HG03064 (cell line): ENCODE results near the gene DUOXA2.

ENCODE experiments used
- ATAC-seq: cut with Tn5 transposase; IDR thresholded peaks from one replicate; pipeline ENCODE4 v1.9.1; 2021; ENCODE audit warnings: low read depth; ENCODE audit not compliant: unreplicated experiment

The DUOXA2 gene

DNA sequence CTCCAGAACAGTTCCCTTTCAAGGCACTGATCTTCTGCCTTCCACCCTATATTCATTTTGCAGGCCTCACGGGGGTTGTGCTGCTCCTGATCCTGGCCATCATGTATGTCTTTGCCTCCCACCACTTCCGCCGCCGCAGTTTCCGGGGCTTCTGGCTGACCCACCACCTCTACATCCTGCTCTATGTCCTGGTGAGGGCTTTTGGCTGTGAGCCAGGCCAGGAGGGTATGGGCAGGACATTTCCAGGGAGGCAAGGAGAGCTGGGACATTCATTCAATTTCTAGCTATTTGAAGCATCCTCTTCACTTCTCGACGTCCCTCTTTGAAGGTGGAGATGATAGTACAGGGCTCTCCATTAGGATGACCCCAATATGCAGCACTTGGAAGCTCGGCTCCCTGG lies 41.6 kb downstream of the DUOXA2 start:
- no peak for ATAC-seq

DNA sequence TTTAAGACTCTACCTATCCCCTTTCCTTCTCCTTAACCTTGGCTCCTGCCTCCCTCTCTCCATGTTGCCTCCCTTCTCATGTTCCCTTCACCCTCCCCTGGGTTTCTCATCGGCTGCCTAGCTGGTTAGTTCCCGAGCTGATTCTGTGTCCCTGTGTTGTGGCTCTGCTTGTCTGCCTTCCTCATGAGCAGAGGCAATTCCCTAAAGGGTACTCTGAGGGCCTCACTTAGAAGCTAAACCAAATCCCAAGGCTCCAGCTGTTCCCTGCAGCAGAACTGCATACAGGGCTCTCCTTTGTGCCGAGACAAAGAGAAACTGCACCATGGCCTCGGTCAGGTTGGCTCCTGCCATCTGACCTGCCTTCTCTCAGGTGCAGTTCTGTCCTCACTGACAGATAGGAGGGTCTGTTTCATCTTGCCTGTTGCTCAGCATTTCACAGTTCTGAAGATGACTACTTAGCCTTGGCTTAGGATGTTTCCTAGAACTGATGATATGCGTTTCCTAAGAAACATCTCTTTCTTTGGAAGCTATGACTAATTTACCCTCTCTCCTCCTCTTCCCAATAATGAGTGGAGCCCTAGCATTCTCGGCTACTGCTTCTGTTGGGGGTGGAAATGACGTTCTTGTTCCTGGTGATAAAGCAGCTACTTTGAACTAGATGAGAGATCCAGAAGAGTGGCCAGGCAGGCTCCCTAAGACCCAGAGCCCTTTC lies 42.8 kb downstream of the DUOXA2 start:
- ATAC-seq: no peak

- ATAC-seq: no peak
Measured at GRCh38 chr15:45157974-45158373, 43.8 kb downstream of the DUOXA2 start.

GRCh38 chr15:45161666-45162065 lies 47.5 kb downstream of the DUOXA2 start:
- no peak for ATAC-seq

- no peak for ATAC-seq
Measured at GRCh38 chr15:45162771-45163507, 48.8 kb downstream of the DUOXA2 start.

GRCh38 chr15:45163508-45163856 lies 49.4 kb downstream of the DUOXA2 start:
- no peak for ATAC-seq

- ATAC-seq: no peak
Measured at GRCh38 chr15:45164914-45165313, 50.8 kb downstream of the DUOXA2 start.

DNA sequence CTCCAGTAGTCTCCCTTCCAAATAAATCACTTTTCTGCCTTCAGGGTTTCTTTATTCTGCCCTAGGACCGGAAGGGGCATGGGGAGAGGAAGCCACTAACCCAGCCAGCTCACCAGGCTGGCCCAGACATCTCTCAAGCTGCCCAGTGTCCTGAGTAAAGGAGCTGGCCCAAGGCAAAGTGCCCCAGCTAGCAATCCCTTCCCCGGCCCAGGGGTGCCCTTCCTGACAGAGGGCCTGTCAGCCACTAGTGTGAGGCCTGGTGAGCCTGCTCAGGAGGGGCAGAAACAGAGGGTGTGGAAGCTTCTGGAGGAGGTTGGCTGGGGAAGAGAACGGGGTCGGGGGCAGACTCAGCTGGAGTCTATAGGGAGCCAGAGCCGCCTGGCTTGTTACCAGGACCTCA lies 51.4 kb downstream of the DUOXA2 start:
- ATAC-seq: no peak

DNA sequence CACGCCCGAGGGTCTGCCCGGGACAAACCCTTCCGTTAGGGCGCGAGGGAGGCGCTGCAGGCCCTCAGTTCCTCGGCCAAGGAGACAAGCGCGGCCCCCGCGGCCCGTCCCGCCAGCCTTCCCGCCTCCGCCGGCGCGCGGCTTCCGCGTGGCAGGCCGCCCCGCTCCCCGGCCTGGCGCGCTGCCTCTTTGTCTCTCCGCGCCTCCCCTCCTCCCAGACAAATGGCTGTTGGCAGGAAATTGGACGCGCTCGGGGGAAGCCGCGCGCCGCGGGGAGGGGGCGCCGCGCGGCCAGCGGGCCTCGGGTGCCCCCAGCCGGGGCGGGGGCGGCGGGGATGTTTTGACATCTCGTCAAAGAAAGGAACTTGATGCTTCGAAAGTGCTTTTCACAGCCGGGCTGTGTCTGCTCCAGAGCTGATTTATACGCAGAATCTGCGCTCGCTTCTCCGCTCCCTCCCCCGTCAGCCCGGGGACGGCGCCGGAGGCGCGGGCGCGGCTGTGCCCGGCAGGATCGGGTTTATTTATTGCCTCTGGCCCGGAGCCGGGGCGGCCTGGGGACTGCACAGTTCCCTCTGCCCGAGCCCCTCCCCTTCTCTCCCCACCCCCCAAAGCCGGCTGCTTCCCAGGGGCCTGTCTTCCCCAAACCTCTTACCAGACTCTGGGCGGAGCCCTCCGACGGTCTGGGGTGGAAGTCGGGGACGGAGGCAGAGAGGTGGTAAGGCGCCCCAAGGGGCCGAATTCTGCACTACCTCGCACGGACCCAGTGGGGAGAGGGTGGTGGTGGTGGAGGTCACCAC lies 52.9 kb downstream of the DUOXA2 start:
- peak; percentile 80 for ATAC-seq

DNA sequence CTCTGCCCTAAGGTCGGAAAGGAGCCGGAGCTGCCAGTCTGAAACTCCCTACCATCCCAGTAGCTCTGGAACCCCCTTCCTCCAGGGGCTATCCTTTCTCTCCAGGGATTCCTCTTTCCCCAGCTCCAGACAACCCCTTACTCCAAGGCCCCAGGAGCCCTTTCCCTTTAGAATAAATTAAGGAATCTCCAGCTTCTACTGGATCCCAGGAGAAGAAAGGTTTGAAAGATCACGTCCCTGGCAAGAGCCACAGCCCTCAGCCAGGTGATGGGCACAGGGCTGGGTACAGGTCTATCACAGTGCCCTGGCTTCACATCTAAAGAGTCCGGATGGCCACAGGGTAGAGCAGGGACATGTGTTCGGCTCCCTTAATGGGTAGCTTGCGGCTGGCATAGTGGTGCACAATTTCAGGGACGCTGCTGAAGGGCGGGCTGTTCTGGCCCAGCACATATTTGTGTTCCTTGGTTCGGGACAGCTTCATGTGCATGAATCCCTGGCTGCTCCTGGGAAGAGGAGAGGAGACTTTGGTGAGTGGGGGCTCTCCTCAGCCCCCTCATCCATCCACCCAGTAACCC lies 53.6 kb downstream of the DUOXA2 start:
- ATAC-seq: no peak
